HepG2 (cell line): ENCODE measurements around the gene SAPCD1. TPM values are rescaled to one million over a fixed set of nuclear protein-coding genes. Genes with fewer than 3 reads are reported as not detected.

Experiments
- ATAC-seq: fragments of 200-7000 bp; cut with Tn5 transposase; 3 replicates; pipeline ENCODE4 v1.9.1; 2020; ENCODE audit warnings: mild to moderate bottlenecking, moderate library complexity
- BruUV-seq: library from RNA; stranded (reverse); fragments of 400-500 nt; replicated peaks from 2 replicates; lab custom pipeline; 2021; lab: Mats Ljungman, UMichigan
- CTCF ChIA-PET: fragments of 300-600 bp; formaldehyde crosslinking; extraction: SDS; loops from one replicate; lab custom pipeline; 2021; ENCODE audit warnings: low total read pairs, inconsistent platforms, low intra/inter-chr PET ratio; lab: Yijun Ruan, JAX
- POLR2A ChIA-PET: fragments of 350-600 bp; sonication (Branson Sonifier 250); formaldehyde crosslinking; loops from one replicate; lab custom pipeline; 2020; ENCODE audit warnings: antibody characterized with exemption, inconsistent platforms; lab: Yijun Ruan, JAX
- DNase-seq: peaks from one replicate; pipeline ENCODE4 v3.0.0-alpha.2; 2015; ENCODE audit warnings: low spot score
- FAIRE-seq: peaks from 3 replicates; lab custom pipeline; 2011; peaks lifted over from hg19 to GRCh38; lab: Jason Lieb, UNC
- H2AFZ ChIP-seq: one replicate; pipeline ENCODE4 v1.6.1; 2011; ENCODE audit warnings: low read length, inconsistent platforms
- H3K27ac ChIP-seq: fragments of 300-600 bp; 3 replicates; pipeline ENCODE4 v1.8.0; 2011; ENCODE audit warnings: mixed run types, mild to moderate bottlenecking, mixed read lengths, low read length, inconsistent platforms; ENCODE audit not compliant: insufficient read depth; ENCODE audit errors: extremely low read length
- H3K27me3 ChIP-seq, 2 experiments: fragments of 200-600 bp in 1 of 2; 2 replicates in 1 of 2; 3 replicates in 1 of 2; pipeline versions ENCODE4 v1.6.0 to v1.8.0; 2011; ENCODE audit warnings: low read length in 2 of 2, mild to moderate bottlenecking in 2 of 2, moderate library complexity in 2 of 2, inconsistent platforms in 1 of 2; ENCODE audit not compliant: insufficient read depth in 2 of 2, control insufficient read depth in 1 of 2
- H3K36me3 ChIP-seq, 2 experiments: fragments of 200-600 bp in 1 of 2; replicated peaks in 1 of 2; 2 replicates in 1 of 2; 3 replicates in 1 of 2; pipeline versions ENCODE4 v1.5.1 to v1.8.0; 2011; ENCODE audit warnings: low read length in 2 of 2, inconsistent platforms in 1 of 2; ENCODE audit not compliant: insufficient read depth in 2 of 2, control insufficient read depth in 1 of 2
- H3K4me1 ChIP-seq: 2 replicates; pipeline ENCODE4 v1.5.1; 2012; ENCODE audit warnings: low read length, inconsistent platforms; ENCODE audit not compliant: insufficient read depth
- H3K4me2 ChIP-seq: 2 replicates; pipeline ENCODE4 v1.6.0; 2011; ENCODE audit warnings: low read depth, low read length, inconsistent platforms
- H3K4me3 ChIP-seq, 3 experiments: fragments of 200-600 bp in 1 of 3; sonication (generic), shearing (Covaris generic) in 1 of 3; replicated peaks in 1 of 3; 2 replicates each; pipeline ENCODE4 v1.5.1; 2011 to 2016; ENCODE audit warnings: low read length in 3 of 3, inconsistent platforms in 2 of 3, low read depth in 2 of 3, mild to moderate bottlenecking in 2 of 3, control low read depth in 1 of 3, mixed read lengths in 1 of 3; ENCODE audit not compliant: insufficient read depth in 1 of 3
- H3K79me2 ChIP-seq: one replicate; pipeline ENCODE4 v1.6.1; 2011; ENCODE audit warnings: low read length, inconsistent platforms; ENCODE audit not compliant: insufficient read depth
- H3K9ac ChIP-seq: 2 replicates; pipeline ENCODE4 v1.6.0; 2011; ENCODE audit warnings: mild to moderate bottlenecking, low read depth, low read length, inconsistent platforms; ENCODE audit not compliant: insufficient read depth
- H3K9me3 ChIP-seq: 2 replicates; pipeline ENCODE4 v1.5.1; 2012; ENCODE audit warnings: mild to moderate bottlenecking, low read length
- H4K20me1 ChIP-seq: 2 replicates; pipeline ENCODE4 v1.6.0; 2011; ENCODE audit warnings: inconsistent platforms, mild to moderate bottlenecking, low read length, moderate library complexity; ENCODE audit not compliant: insufficient read depth
- DNMT3B ChIP-seq: conservative IDR thresholded peaks from 2 replicates; pipeline ENCODE4 v1.6.1; 2016; ENCODE audit warnings: missing biosample characterization, control low read depth
- NR2F2 ChIP-seq: IDR thresholded peaks from 2 replicates; pipeline ENCODE4 v1.6.1; 2012; ENCODE audit warnings: low read depth, inconsistent platforms, borderline replicate concordance
- PHF5A ChIP-seq: IDR thresholded peaks from one replicate; pipeline ENCODE4 v1.6.1; 2018; ENCODE audit warnings: low read depth, missing genetic modification reagents; ENCODE audit not compliant: unreplicated experiment
- SIX4 ChIP-seq: sonication (generic); formaldehyde crosslinking; IDR thresholded peaks from 2 replicates; pipeline ENCODE4 v1.4.0; 2020; ENCODE audit warnings: missing genetic modification reagents
- ZNF850 ChIP-seq: sonication (generic); formaldehyde crosslinking; conservative IDR thresholded peaks from 2 replicates; pipeline ENCODE4 v1.9.0; 2021; ENCODE audit warnings: mild to moderate bottlenecking, missing genetic modification reagents
- WGBS: methylation state at CpG from one replicate; pipeline ENCODE4 v1.1.6; 2017; ENCODE audit warnings: low lambda C conversion rate; 5-methylcytosine and 5-hydroxymethylcytosine counted together
- in situ Hi-C: cut with HindIII; loops from 2 replicates; pipeline ENCODE4 v1.10.0; 2017; ENCODE audit warnings: low pct_unique_long_range_greater_than_20kb; ENCODE audit not compliant: extremely low pct_ligation_motif_present
- intact Hi-C: fragments of 100-400 bp; cut with micrococcal nuclease; formaldehyde crosslinking; loops from one replicate; pipeline ENCODE4 v1.10.0; 2022; ENCODE audit not compliant: unreplicated experiment
- polyA plus RNA-seq, 8 experiments: library from polyadenylated mRNA; depleted of rRNA in 3 of 8; stranded (reverse) in 7 of 8; unstranded in 1 of 8; fragments of >200 nt; fragmentation: Illumina TruSeq in 4 of 8; extraction: Trizol in 4 of 8; gene quantifications; 2 replicates each; pipeline versions ENCODE4 v1.2.1 to v1.2.3, GENCODE V29; 2011 to 2016; ENCODE audit warnings: low read depth in 4 of 8, missing spikeins in 1 of 8, mixed read lengths in 1 of 8; ENCODE audit not compliant: insufficient read depth in 1 of 8
- total RNA-seq, 5 experiments: library from RNA; depleted of rRNA; stranded (reverse); fragments of >200 nt; fragmentation: Illumina TruSeq; extraction: Trizol; gene quantifications; 2 replicates each; pipeline ENCODE4 v1.2.3, GENCODE V29; 2016; ENCODE audit warnings: low read depth in 1 of 5
- TF ChIP-seq, protein P1 (sequence below): sonication (generic); formaldehyde crosslinking; IDR thresholded peaks from 2 replicates; pipeline ENCODE4 v1.4.0; 2020; ENCODE audit warnings: low read depth, mild to moderate bottlenecking, missing genetic modification reagents
- TF ChIP-seq, protein P2 (sequence below): IDR thresholded peaks from 2 replicates; pipeline ENCODE4 v1.6.1; 2016; ENCODE audit warnings: low read depth, missing genetic modification reagents, missing compliant biosample characterization
- TF ChIP-seq, protein P3 (sequence below): IDR thresholded peaks from 2 replicates; pipeline ENCODE4 v1.6.1; 2016; ENCODE audit warnings: missing compliant biosample characterization, missing genetic modification reagents, borderline replicate concordance
- TF ChIP-seq, protein P4 (sequence below): sonication (generic); formaldehyde crosslinking; IDR thresholded peaks from 2 replicates; pipeline ENCODE4 v1.4.0; 2020; ENCODE audit warnings: mild to moderate bottlenecking, low read depth, missing genetic modification reagents
- TF ChIP-seq, protein P5 (sequence below): sonication (generic); formaldehyde crosslinking; IDR thresholded peaks from 2 replicates; pipeline ENCODE4 v1.4.0; 2020; ENCODE audit warnings: missing genetic modification reagents, borderline replicate concordance

SAPCD1 gene
- total and polyA plus RNA-seq, 2 of the 13 experiments (the other 11 are each of a cell fraction or from before 2014, with no cell fraction given): 2.5 to 3.9 TPM

DNA sequence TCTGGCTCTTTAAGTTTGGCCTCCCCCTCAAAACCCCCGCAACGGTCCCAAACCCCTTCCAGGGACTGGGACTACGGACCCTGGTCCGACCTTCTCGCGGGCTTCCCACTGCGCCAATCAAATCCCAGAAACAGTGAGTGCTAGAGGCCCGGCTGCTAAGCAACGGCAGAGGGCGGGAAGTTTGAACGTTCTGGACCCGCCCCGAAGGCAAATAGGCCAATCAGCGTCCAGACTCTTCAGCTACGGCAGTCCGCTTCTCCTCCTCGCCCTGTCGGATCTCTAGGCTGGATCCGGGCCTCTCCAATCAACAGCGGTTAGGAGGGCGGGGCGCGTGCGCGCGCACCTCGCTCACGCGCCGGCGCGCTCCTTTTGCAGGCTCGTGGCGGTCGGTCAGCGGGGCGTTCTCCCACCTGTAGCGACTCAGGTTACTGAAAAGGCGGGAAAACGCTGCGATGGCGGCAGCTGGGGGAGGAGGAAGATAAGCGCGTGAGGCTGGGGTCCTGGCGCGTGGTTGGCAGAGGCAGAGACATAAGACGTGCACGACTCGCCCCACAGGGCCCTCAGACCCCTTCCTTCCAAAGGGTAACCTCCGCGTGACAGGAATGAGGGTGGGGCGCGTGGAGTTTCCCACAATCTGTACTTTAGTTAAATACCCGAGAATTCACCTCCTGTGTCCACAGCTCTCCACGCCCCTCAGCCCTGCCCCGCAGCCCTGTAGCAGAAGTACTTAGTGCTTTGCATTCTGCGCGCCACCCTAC lies 22.6 kb upstream of the SAPCD1 start, which contains the start of gene MSH5:
Gene MSH5, plus strand, starts transcription at position 367 of the 758 bp plus-strand sequence. CDS start 462 bp downstream, outside the sequence.
- Histone ChIP-seq H3K27me3 (no peaks in the 10 kb centered on the region; a peak in 1 of 5 replicates), H3K9ac (peak within 1 kb of the TSS; percentile 98), H3K36me3 (peaks cover 0 to 6% of the 10 kb centered on the region in 2 experiments; a peak in 3 of 5 replicates), H3K4me3 (peak within 1 kb of the TSS; percentile 44 to 92 (median 92)), H3K4me1 (peaks cover 50% of the 10 kb centered on the region), H3K79me2 (peaks cover 22% of the 10 kb centered on the region), H3K27ac (peak within 1 kb of the TSS; percentile 99), H3K4me2 (peak within 1 kb of the TSS; percentile 98), H3K9me3 (no peaks in the 10 kb centered on the region), H2AFZ (no peak within 1 kb of the TSS), H4K20me1 (peaks cover 3% of the 10 kb centered on the region; the same call in 1 of the 2 replicates)
- intact Hi-C loops: loop anchor here (1.0 to 5.0 kb wide), 4 partner anchors 38 to 95 kb away; partner anchors contain the start of genes ABHD16A and LSM2
- ChIA-PET CTCF (interaction anchor here (1.7 kb wide), 1 partner anchor 10 kb away, joined by 4 read pairs; the partner anchor contains the start of gene DDAH2), POLR2A (interaction anchor here (0.6 to 11.3 kb wide), 37 partner anchors 9 to 1098 kb away, joined by 3 to 279 read pairs (median 21); partner anchors contain the start of genes ABHD16A, APOM, ATF6B and BAG6)
- peak; percentile 99 for FAIRE-seq
- DNase-seq: peak; percentile 100
- peak; percentile 74 for ATAC-seq
- BruUV-seq: TSS peak; percentile 47
- WGBS: 11% methylated on average over 49 of the region's 58 CpGs
- in situ Hi-C loops: no loop called here
- TF ChIP-seq, protein P1, sequence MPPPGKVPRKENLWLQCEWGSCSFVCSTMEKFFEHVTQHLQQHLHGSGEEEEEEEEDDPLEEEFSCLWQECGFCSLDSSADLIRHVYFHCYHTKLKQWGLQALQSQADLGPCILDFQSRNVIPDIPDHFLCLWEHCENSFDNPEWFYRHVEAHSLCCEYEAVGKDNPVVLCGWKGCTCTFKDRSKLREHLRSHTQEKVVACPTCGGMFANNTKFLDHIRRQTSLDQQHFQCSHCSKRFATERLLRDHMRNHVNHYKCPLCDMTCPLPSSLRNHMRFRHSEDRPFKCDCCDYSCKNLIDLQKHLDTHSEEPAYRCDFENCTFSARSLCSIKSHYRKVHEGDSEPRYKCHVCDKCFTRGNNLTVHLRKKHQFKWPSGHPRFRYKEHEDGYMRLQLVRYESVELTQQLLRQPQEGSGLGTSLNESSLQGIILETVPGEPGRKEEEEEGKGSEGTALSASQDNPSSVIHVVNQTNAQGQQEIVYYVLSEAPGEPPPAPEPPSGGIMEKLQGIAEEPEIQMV: peak; percentile 94
- TF ChIP-seq DNMT3B (CRISPR knock-in tag): peak; percentile 93
- TF ChIP-seq, protein P2, sequence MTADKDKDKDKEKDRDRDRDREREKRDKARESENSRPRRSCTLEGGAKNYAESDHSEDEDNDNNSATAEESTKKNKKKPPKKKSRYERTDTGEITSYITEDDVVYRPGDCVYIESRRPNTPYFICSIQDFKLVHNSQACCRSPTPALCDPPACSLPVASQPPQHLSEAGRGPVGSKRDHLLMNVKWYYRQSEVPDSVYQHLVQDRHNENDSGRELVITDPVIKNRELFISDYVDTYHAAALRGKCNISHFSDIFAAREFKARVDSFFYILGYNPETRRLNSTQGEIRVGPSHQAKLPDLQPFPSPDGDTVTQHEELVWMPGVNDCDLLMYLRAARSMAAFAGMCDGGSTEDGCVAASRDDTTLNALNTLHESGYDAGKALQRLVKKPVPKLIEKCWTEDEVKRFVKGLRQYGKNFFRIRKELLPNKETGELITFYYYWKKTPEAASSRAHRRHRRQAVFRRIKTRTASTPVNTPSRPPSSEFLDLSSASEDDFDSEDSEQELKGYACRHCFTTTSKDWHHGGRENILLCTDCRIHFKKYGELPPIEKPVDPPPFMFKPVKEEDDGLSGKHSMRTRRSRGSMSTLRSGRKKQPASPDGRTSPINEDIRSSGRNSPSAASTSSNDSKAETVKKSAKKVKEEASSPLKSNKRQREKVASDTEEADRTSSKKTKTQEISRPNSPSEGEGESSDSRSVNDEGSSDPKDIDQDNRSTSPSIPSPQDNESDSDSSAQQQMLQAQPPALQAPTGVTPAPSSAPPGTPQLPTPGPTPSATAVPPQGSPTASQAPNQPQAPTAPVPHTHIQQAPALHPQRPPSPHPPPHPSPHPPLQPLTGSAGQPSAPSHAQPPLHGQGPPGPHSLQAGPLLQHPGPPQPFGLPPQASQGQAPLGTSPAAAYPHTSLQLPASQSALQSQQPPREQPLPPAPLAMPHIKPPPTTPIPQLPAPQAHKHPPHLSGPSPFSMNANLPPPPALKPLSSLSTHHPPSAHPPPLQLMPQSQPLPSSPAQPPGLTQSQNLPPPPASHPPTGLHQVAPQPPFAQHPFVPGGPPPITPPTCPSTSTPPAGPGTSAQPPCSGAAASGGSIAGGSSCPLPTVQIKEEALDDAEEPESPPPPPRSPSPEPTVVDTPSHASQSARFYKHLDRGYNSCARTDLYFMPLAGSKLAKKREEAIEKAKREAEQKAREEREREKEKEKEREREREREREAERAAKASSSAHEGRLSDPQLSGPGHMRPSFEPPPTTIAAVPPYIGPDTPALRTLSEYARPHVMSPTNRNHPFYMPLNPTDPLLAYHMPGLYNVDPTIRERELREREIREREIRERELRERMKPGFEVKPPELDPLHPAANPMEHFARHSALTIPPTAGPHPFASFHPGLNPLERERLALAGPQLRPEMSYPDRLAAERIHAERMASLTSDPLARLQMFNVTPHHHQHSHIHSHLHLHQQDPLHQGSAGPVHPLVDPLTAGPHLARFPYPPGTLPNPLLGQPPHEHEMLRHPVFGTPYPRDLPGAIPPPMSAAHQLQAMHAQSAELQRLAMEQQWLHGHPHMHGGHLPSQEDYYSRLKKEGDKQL: peak; percentile 15
- peak; percentile 92 for TF ChIP-seq SIX4 (CRISPR knock-in tag)
- TF ChIP-seq, protein P3, sequence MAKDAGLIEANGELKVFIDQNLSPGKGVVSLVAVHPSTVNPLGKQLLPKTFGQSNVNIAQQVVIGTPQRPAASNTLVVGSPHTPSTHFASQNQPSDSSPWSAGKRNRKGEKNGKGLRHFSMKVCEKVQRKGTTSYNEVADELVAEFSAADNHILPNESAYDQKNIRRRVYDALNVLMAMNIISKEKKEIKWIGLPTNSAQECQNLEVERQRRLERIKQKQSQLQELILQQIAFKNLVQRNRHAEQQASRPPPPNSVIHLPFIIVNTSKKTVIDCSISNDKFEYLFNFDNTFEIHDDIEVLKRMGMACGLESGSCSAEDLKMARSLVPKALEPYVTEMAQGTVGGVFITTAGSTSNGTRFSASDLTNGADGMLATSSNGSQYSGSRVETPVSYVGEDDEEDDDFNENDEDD (CRISPR knock-in tag): peak; percentile 100
- TF ChIP-seq NR2F2: no peak
- TF ChIP-seq, protein P4, sequence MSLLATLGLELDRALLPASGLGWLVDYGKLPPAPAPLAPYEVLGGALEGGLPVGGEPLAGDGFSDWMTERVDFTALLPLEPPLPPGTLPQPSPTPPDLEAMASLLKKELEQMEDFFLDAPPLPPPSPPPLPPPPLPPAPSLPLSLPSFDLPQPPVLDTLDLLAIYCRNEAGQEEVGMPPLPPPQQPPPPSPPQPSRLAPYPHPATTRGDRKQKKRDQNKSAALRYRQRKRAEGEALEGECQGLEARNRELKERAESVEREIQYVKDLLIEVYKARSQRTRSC (CRISPR knock-in tag): peak; percentile 99
- TF ChIP-seq, protein P5, sequence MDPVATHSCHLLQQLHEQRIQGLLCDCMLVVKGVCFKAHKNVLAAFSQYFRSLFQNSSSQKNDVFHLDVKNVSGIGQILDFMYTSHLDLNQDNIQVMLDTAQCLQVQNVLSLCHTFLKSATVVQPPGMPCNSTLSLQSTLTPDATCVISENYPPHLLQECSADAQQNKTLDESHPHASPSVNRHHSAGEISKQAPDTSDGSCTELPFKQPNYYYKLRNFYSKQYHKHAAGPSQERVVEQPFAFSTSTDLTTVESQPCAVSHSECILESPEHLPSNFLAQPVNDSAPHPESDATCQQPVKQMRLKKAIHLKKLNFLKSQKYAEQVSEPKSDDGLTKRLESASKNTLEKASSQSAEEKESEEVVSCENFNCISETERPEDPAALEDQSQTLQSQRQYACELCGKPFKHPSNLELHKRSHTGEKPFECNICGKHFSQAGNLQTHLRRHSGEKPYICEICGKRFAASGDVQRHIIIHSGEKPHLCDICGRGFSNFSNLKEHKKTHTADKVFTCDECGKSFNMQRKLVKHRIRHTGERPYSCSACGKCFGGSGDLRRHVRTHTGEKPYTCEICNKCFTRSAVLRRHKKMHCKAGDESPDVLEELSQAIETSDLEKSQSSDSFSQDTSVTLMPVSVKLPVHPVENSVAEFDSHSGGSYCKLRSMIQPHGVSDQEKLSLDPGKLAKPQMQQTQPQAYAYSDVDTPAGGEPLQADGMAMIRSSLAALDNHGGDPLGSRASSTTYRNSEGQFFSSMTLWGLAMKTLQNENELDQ (CRISPR knock-in tag): peak; percentile 88; the same call in 1 of the 2 replicates
- TF ChIP-seq ZNF850 (CRISPR knock-in tag): peak; percentile 81; the same call in 1 of the 2 replicates
- peak; percentile 82 for TF ChIP-seq PHF5A (CRISPR knock-in tag)
